Measurements from ENCODE around the gene ERBB3.

The ERBB3 gene

DNA sequence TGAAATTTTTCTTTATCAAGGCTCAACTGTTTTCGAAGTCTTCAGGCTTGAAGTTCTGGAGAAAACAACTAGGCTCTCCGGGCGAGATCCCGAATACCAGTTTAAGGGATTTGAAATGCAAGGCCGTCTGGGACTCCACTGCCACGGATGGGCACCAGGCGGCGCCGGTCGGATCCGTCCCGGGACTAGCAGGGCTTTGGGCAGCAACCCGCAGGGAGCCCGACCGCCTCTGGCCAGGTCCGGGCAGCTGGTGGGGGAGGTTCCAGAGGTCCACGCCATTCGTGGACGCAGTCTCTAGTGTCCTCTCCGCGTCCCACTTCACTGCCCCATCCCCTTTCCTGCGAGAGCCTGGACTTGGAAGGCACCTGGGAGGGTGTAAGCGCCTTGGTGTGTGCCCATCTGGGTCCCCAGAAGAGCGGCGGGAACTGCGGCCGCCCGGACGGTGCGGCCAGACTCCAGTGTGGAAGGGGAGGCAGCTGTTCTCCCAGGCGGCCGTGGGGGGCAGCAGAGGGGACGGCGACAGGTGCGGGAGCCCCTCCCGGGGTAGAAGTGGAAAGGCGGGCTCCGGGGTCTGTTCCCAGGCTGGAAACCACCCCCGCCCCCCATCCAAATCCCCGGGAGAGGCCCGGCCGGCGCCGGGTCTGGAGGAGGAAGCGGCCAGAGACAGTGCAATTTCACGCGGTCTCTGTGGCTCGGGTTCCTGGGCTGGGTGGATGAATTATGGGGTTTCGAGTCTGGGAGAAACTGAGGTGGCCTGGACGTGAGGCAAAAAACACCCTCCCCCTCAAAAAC is 838 bp upstream of the ERBB3 start (continued):
- TF ChIP-seq, protein P1, sequence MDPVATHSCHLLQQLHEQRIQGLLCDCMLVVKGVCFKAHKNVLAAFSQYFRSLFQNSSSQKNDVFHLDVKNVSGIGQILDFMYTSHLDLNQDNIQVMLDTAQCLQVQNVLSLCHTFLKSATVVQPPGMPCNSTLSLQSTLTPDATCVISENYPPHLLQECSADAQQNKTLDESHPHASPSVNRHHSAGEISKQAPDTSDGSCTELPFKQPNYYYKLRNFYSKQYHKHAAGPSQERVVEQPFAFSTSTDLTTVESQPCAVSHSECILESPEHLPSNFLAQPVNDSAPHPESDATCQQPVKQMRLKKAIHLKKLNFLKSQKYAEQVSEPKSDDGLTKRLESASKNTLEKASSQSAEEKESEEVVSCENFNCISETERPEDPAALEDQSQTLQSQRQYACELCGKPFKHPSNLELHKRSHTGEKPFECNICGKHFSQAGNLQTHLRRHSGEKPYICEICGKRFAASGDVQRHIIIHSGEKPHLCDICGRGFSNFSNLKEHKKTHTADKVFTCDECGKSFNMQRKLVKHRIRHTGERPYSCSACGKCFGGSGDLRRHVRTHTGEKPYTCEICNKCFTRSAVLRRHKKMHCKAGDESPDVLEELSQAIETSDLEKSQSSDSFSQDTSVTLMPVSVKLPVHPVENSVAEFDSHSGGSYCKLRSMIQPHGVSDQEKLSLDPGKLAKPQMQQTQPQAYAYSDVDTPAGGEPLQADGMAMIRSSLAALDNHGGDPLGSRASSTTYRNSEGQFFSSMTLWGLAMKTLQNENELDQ (tag by site-specific recombination; IDR thresholded peaks at IDR 0.05; ENCODE audit: low read depth), result no peak
- TF ChIP-seq ZNF529 (tag by site-specific recombination; IDR thresholded peaks at IDR 0.05; ENCODE audit: insufficient replicate concordance) (no peak), ZNF16 (tag by site-specific recombination; IDR thresholded peaks at IDR 0.05; ENCODE audit: low read depth) (no peak), SP7 (tag by site-specific recombination; IDR thresholded peaks at IDR 0.05) (peak; percentile 83), ZNF677 (tag by site-specific recombination; IDR thresholded peaks at IDR 0.05) (no peak), ZNF768 (tag by site-specific recombination; IDR thresholded peaks at IDR 0.05) (no peak), ZNF510 (tag by site-specific recombination; IDR thresholded peaks at IDR 0.05; ENCODE audit: insufficient replicate concordance) (no peak), ZSCAN30 (tag by site-specific recombination; IDR thresholded peaks at IDR 0.05) (no peak; the same call in none of the 2 replicates), ZBTB48 (tag by site-specific recombination; IDR thresholded peaks at IDR 0.05) (peak; percentile 66; the same call in 1 of the 2 replicates), ZNF626 (tag by site-specific recombination; IDR thresholded peaks at IDR 0.05) (no peak), BCL11A (tag by site-specific recombination; IDR thresholded peaks at IDR 0.05; ENCODE audit: low read depth) (peak; percentile 68; the same call in 1 of the 2 replicates), ZNF311 (tag by site-specific recombination; IDR thresholded peaks at IDR 0.05; ENCODE audit: borderline replicate concordance) (no peak), ZBTB7A (tag by site-specific recombination; IDR thresholded peaks at IDR 0.05; ENCODE audit: low read depth) (0 out of 2 replicates have a peak, but pooled peaks have one; percentile 45), ZNF426 (tag by site-specific recombination; IDR thresholded peaks at IDR 0.05) (no peak), ZNF184 (tag by site-specific recombination; IDR thresholded peaks at IDR 0.05) (no peak), MZF1 (tag by site-specific recombination; IDR thresholded peaks at IDR 0.05; ENCODE audit: borderline replicate concordance) (no peak; the same call in none of the 2 replicates), ZNF514 (tag by site-specific recombination; IDR thresholded peaks at IDR 0.05) (no peak), KLF10 (tag by site-specific recombination; IDR thresholded peaks at IDR 0.05) (no peak), PRDM1 (tag by site-specific recombination; IDR thresholded peaks at IDR 0.05) (no peak), ZNF571 (tag by site-specific recombination; IDR thresholded peaks at IDR 0.05) (no peak), ZSCAN23 (tag by site-specific recombination; IDR thresholded peaks at IDR 0.05) (no peak; the same call in 1 of the 2 replicates), ZNF202 (tag by site-specific recombination; IDR thresholded peaks at IDR 0.05; ENCODE audit: borderline replicate concordance) (no peak)
- TF ChIP-seq, protein P2, sequence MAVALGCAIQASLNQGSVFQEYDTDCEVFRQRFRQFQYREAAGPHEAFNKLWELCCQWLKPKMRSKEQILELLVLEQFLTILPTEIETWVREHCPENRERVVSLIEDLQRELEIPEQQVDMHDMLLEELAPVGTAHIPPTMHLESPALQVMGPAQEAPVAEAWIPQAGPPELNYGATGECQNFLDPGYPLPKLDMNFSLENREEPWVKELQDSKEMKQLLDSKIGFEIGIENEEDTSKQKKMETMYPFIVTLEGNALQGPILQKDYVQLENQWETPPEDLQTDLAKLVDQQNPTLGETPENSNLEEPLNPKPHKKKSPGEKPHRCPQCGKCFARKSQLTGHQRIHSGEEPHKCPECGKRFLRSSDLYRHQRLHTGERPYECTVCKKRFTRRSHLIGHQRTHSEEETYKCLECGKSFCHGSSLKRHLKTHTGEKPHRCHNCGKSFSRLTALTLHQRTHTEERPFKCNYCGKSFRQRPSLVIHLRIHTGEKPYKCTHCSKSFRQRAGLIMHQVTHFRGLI (tag by site-specific recombination; IDR thresholded peaks at IDR 0.05), result peak; percentile 81
- TF ChIP-seq, protein P3, sequence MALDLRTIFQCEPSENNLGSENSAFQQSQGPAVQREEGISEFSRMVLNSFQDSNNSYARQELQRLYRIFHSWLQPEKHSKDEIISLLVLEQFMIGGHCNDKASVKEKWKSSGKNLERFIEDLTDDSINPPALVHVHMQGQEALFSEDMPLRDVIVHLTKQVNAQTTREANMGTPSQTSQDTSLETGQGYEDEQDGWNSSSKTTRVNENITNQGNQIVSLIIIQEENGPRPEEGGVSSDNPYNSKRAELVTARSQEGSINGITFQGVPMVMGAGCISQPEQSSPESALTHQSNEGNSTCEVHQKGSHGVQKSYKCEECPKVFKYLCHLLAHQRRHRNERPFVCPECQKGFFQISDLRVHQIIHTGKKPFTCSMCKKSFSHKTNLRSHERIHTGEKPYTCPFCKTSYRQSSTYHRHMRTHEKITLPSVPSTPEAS (tag by site-specific recombination; IDR thresholded peaks at IDR 0.05), result no peak
- TF ChIP-seq, protein P4, sequence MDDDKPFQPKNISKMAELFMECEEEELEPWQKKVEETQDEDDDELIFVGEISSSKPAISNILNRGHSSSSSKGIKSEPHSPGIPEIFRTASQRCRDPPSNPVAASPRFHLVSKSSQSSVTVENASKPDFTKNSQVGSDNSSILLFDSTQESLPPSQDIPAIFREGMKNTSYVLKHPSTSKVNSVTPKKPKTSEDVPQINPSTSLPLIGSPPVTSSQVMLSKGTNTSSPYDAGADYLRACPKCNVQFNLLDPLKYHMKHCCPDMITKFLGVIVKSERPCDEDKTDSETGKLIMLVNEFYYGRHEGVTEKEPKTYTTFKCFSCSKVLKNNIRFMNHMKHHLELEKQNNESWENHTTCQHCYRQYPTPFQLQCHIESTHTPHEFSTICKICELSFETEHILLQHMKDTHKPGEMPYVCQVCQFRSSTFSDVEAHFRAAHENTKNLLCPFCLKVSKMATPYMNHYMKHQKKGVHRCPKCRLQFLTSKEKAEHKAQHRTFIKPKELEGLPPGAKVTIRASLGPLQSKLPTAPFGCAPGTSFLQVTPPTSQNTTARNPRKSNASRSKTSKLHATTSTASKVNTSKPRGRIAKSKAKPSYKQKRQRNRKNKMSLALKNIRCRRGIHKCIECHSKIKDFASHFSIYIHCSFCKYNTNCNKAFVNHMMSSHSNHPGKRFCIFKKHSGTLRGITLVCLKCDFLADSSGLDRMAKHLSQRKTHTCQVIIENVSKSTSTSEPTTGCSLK (tag by site-specific recombination; IDR thresholded peaks at IDR 0.05), result no peak
- TF ChIP-seq, protein P5, sequence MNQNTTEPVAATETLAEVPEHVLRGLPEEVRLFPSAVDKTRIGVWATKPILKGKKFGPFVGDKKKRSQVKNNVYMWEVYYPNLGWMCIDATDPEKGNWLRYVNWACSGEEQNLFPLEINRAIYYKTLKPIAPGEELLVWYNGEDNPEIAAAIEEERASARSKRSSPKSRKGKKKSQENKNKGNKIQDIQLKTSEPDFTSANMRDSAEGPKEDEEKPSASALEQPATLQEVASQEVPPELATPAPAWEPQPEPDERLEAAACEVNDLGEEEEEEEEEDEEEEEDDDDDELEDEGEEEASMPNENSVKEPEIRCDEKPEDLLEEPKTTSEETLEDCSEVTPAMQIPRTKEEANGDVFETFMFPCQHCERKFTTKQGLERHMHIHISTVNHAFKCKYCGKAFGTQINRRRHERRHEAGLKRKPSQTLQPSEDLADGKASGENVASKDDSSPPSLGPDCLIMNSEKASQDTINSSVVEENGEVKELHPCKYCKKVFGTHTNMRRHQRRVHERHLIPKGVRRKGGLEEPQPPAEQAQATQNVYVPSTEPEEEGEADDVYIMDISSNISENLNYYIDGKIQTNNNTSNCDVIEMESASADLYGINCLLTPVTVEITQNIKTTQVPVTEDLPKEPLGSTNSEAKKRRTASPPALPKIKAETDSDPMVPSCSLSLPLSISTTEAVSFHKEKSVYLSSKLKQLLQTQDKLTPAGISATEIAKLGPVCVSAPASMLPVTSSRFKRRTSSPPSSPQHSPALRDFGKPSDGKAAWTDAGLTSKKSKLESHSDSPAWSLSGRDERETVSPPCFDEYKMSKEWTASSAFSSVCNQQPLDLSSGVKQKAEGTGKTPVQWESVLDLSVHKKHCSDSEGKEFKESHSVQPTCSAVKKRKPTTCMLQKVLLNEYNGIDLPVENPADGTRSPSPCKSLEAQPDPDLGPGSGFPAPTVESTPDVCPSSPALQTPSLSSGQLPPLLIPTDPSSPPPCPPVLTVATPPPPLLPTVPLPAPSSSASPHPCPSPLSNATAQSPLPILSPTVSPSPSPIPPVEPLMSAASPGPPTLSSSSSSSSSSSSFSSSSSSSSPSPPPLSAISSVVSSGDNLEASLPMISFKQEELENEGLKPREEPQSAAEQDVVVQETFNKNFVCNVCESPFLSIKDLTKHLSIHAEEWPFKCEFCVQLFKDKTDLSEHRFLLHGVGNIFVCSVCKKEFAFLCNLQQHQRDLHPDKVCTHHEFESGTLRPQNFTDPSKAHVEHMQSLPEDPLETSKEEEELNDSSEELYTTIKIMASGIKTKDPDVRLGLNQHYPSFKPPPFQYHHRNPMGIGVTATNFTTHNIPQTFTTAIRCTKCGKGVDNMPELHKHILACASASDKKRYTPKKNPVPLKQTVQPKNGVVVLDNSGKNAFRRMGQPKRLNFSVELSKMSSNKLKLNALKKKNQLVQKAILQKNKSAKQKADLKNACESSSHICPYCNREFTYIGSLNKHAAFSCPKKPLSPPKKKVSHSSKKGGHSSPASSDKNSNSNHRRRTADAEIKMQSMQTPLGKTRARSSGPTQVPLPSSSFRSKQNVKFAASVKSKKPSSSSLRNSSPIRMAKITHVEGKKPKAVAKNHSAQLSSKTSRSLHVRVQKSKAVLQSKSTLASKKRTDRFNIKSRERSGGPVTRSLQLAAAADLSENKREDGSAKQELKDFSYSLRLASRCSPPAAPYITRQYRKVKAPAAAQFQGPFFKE (tag by site-specific recombination; IDR thresholded peaks at IDR 0.05; ENCODE audit: borderline replicate concordance), result no peak

Measured in HEK293 (cell line).